K562 (cell line): ENCODE data around the gene ABCB10. TPM values are rescaled to one million over a fixed set of nuclear protein-coding genes. Genes with fewer than 3 reads are reported as not detected.

Experiments
- DDX20 ChIP-seq: fragments of 450-650 bp; IDR thresholded peaks from 2 replicates; pipeline ENCODE4 v1.6.1; 2016; ENCODE audit warnings: missing genetic modification characterization, low read depth, mild to moderate bottlenecking, missing compliant biosample characterization, moderate library complexity
- HLTF ChIP-seq: fragments of 450-650 bp; IDR thresholded peaks from 2 replicates; pipeline ENCODE4 v1.6.1; 2016
- IFI16 ChIP-seq: fragments of 250-450 bp; sonication (Bioruptor Pico); IDR thresholded peaks from 2 replicates; pipeline ENCODE4 v2.1.2; 2022; ENCODE audit warnings: mild to moderate bottlenecking, inconsistent platforms
- MCM2 ChIP-seq: fragments of 450-650 bp; IDR thresholded peaks from 2 replicates; pipeline ENCODE4 v1.6.1; 2017; ENCODE audit warnings: low read depth, mild to moderate bottlenecking
- NBN ChIP-seq: fragments of 450-650 bp; IDR thresholded peaks from 2 replicates; pipeline ENCODE4 v1.6.1; 2016; ENCODE audit warnings: low read depth, mild to moderate bottlenecking
- NCOA1 ChIP-seq: fragments of 450-650 bp; IDR thresholded peaks from 2 replicates; pipeline ENCODE4 v1.6.1; 2016; ENCODE audit warnings: low read depth
- NCOA2 ChIP-seq, 2 experiments: fragments of 450-650 bp; IDR thresholded peaks; 2 replicates each; pipeline ENCODE4 v1.6.1; 2018; ENCODE audit warnings: mild to moderate bottlenecking in 2 of 2, moderate library complexity in 1 of 2; ENCODE audit not compliant: partially characterized antibody in 2 of 2
- PRPF4 ChIP-seq: fragments of 200-400 bp; formaldehyde crosslinking; IDR thresholded peaks from one replicate; pipeline ENCODE4 v1.6.1; 2017; ENCODE audit warnings: low read length, low read depth, mild to moderate bottlenecking; ENCODE audit not compliant: insufficient read depth, poor library complexity, severe bottlenecking
- RUNX1 ChIP-seq: sonication (generic); IDR thresholded peaks from 2 replicates; pipeline ENCODE4 v1.6.1; 2016; ENCODE audit warnings: antibody characterized with exemption, low read depth
- SMAD2 ChIP-seq: fragments of 150-350 bp; IDR thresholded peaks from 2 replicates; pipeline ENCODE4 v1.6.1; 2014; ENCODE audit warnings: low read depth, mild to moderate bottlenecking, low read length
- STAT5B ChIP-seq: fragments of 250-450 bp; sonication (Bioruptor Pico); IDR thresholded peaks from 2 replicates; pipeline ENCODE4 v1.8.0; 2021; ENCODE audit warnings: mild to moderate bottlenecking, inconsistent platforms
- TRIM24 ChIP-seq, 2 experiments: fragments of 450-650 bp; IDR thresholded peaks; 2 replicates each; pipeline ENCODE4 v1.6.1; 2016
- ZFPM2 ChIP-seq: fragments of 250-450 bp; sonication (Bioruptor Pico); IDR thresholded peaks from 2 replicates; pipeline ENCODE4 v1.5.1; 2022; ENCODE audit warnings: mild to moderate bottlenecking
- ZKSCAN8 ChIP-seq: fragments of 200-800 bp; sonication (Bioruptor generic); IDR thresholded peaks from 2 replicates; pipeline ENCODE4 v1.6.1; 2016; ENCODE audit warnings: missing genetic modification characterization, missing compliant biosample characterization
- ZNF589 ChIP-seq: fragments of 200-800 bp; sonication (Bioruptor generic); IDR thresholded peaks from 2 replicates; pipeline ENCODE4 v1.6.1; 2016; ENCODE audit warnings: low read depth, missing genetic modification characterization, missing compliant biosample characterization
- ZNF644 ChIP-seq: fragments of 200-800 bp; sonication (Bioruptor generic); IDR thresholded peaks from 2 replicates; pipeline ENCODE4 v1.6.1; 2016; ENCODE audit warnings: low read depth, missing genetic modification characterization, missing compliant biosample characterization
- ZNF75A ChIP-seq: fragments of 450-650 bp; formaldehyde crosslinking; IDR thresholded peaks from 2 replicates; pipeline ENCODE4 v1.4.0; 2020; ENCODE audit warnings: mild to moderate bottlenecking
- ZSCAN32 ChIP-seq: fragments of 450-650 bp; formaldehyde crosslinking; IDR thresholded peaks from 2 replicates; pipeline ENCODE4 v1.4.0; 2020; ENCODE audit warnings: mild to moderate bottlenecking, moderate library complexity
- polyA plus RNA-seq, 8 experiments: library from polyadenylated mRNA; depleted of rRNA in 4 of 8; stranded (reverse) in 5 of 8; unstranded in 3 of 8; fragments of >200 nt; fragmentation: Nextera tagmentation in 2 of 8; fragmentation: Illumina TruSeq in 1 of 8; extraction: Ambion mirVana in 2 of 8; extraction: Trizol in 1 of 8; gene quantifications; 2 replicates each; pipeline versions ENCODE4 v1.2.1 to v1.2.3, GENCODE V29; 2011 to 2014; ENCODE audit warnings: inconsistent platforms in 1 of 8, missing spikeins in 1 of 8
- total RNA-seq, 7 experiments: library from RNA; depleted of rRNA in 6 of 7; stranded (reverse); fragments of >200 nt in 6 of 7; fragmentation: Illumina TruSeq in 2 of 7; extraction: Trizol in 2 of 7; gene quantifications; 2 replicates each; pipeline versions ENCODE4 v1.2.1 to v1.2.3, GENCODE V29; 2011 to 2021; ENCODE audit warnings: low replicate concordance in 1 of 7
- TF ChIP-seq, protein P1 (sequence below): fragments of 250-450 bp; sonication (Bioruptor Pico); IDR thresholded peaks from 2 replicates; pipeline ENCODE4 v1.4.0; 2020
- TF ChIP-seq, protein P2 (sequence below): fragments of 250-450 bp; sonication (Bioruptor Pico); IDR thresholded peaks from 2 replicates; pipeline ENCODE4 v1.5.0; 2021; ENCODE audit warnings: mild to moderate bottlenecking, borderline replicate concordance

ABCB10 gene
- total and polyA plus RNA-seq, 9 of the 15 experiments (the other 6 are each of a cell fraction or from before 2014, with no cell fraction given) = 12.4 to 54.8 (median 36.4) TPM

DNA sequence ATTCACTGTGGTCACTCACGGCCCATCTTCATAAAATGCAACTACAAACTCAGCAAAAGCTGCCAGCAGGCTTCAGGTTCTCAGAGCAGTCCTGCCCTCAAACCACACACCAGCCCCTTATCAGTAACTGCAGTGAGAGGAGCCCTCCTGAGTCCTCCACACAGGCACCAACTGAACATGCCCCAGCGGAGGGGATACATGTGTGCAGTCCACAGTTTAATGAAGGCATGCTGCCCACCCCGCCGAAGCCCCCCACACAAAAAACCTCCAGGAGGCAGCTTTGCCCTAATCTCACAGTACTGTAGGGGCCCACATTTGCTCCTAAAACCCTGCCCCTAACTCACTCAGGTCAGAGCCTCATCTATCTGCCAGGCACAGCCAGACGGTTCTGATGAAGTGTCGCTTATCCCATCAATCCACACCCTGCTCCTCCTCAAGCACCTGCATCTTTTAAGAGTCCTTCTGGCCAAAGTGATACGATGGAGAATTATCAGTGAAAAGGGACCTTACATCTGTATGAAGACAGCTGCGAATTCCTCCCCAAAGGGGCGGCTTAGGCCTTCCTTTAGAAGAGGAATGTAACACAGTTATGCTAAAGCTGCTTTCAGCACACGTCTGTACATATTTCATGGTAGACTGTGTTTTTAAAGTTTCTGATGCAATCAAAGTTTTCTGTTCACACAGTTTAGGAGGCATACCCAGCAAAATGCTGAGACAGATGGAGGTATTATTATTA, 3.5 kb downstream of the ABCB10 start (continued):
- TF ChIP-seq ZNF589 (CRISPR knock-in tag) = peak; percentile 96; the same call in 1 of the 2 replicates
- TF ChIP-seq NCOA1 = peak; percentile 94; the same call in 1 of the 2 replicates
- TF ChIP-seq ZKSCAN8 (CRISPR knock-in tag) = peak; percentile 92
- 0 out of 2 replicates have a peak, but pooled peaks have one; percentile 47 for TF ChIP-seq ZSCAN32 (CRISPR knock-in tag)
- peak; percentile 100 for TF ChIP-seq TRIM24 (IDR thresholded peaks at IDR 0.05)
- no peak for TF ChIP-seq ZFPM2 (CRISPR knock-in tag)
- peak; percentile 99 for TF ChIP-seq NBN
- TF ChIP-seq SMAD2 = no peak
- TF ChIP-seq PRPF4 = no peak
- no peak for TF ChIP-seq DDX20 (tag)
- TF ChIP-seq ZNF644 (tag) = peak; percentile 87; the same call in 1 of the 2 replicates
- TF ChIP-seq IFI16 (CRISPR knock-in tag) = no peak
- no peak for TF ChIP-seq STAT5B (CRISPR knock-in tag)
- TF ChIP-seq, protein P1, sequence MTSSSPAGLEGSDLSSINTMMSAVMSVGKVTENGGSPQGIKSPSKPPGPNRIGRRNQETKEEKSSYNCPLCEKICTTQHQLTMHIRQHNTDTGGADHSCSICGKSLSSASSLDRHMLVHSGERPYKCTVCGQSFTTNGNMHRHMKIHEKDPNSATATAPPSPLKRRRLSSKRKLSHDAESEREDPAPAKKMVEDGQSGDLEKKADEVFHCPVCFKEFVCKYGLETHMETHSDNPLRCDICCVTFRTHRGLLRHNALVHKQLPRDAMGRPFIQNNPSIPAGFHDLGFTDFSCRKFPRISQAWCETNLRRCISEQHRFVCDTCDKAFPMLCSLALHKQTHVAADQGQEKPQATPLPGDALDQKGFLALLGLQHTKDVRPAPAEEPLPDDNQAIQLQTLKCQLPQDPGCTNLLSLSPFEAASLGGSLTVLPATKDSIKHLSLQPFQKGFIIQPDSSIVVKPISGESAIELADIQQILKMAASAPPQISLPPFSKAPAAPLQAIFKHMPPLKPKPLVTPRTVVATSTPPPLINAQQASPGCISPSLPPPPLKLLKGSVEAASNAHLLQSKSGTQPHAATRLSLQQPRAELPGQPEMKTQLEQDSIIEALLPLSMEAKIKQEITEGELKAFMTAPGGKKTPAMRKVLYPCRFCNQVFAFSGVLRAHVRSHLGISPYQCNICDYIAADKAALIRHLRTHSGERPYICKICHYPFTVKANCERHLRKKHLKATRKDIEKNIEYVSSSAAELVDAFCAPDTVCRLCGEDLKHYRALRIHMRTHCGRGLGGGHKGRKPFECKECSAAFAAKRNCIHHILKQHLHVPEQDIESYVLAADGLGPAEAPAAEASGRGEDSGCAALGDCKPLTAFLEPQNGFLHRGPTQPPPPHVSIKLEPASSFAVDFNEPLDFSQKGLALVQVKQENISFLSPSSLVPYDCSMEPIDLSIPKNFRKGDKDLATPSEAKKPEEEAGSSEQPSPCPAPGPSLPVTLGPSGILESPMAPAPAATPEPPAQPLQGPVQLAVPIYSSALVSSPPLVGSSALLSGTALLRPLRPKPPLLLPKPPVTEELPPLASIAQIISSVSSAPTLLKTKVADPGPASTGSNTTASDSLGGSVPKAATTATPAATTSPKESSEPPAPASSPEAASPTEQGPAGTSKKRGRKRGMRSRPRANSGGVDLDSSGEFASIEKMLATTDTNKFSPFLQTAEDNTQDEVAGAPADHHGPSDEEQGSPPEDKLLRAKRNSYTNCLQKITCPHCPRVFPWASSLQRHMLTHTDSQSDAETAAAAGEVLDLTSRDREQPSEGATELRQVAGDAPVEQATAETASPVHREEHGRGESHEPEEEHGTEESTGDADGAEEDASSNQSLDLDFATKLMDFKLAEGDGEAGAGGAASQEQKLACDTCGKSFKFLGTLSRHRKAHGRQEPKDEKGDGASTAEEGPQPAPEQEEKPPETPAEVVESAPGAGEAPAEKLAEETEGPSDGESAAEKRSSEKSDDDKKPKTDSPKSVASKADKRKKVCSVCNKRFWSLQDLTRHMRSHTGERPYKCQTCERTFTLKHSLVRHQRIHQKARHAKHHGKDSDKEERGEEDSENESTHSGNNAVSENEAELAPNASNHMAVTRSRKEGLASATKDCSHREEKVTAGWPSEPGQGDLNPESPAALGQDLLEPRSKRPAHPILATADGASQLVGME = no peak
- no peak for TF ChIP-seq MCM2
- no peak for TF ChIP-seq ZNF75A
- TF ChIP-seq RUNX1 = peak; percentile 96
- peak; percentile 99 for TF ChIP-seq HLTF
- TF ChIP-seq, protein P2, sequence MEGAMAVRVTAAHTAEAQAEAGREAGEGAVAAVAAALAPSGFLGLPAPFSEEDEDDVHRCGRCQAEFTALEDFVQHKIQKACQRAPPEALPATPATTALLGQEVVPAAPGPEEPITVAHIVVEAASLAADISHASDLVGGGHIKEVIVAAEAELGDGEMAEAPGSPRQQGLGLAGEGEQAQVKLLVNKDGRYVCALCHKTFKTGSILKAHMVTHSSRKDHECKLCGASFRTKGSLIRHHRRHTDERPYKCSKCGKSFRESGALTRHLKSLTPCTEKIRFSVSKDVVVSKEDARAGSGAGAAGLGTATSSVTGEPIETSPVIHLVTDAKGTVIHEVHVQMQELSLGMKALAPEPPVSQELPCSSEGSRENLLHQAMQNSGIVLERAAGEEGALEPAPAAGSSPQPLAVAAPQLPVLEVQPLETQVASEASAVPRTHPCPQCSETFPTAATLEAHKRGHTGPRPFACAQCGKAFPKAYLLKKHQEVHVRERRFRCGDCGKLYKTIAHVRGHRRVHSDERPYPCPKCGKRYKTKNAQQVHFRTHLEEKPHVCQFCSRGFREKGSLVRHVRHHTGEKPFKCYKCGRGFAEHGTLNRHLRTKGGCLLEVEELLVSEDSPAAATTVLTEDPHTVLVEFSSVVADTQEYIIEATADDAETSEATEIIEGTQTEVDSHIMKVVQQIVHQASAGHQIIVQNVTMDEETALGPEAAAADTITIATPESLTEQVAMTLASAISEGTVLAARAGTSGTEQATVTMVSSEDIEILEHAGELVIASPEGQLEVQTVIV (CRISPR knock-in tag) = no peak
- peak in 1 of 2 experiments; percentile 83 for TF ChIP-seq NCOA2 (IDR thresholded peaks at IDR 0.05; ENCODE audit: partially characterized antibody in 2 of 2)
